ENCODE data around the gene LMAN1L. TPM values are rescaled to one million over a fixed set of nuclear protein-coding genes. Genes with fewer than 3 reads are reported as not detected.
"Not testable (repeated sequence)": the region's sequence is repeated elsewhere in the genome, so short reads cannot be mapped to it uniquely, and the experiment has no call there.

The LMAN1L gene
- total RNA-seq, 1 experiment from 2014 or later, result not detected

GRCh38 chr15:74785194-74786032, 27.2 kb upstream of the LMAN1L start:
- H3K27me3 ChIP-seq (ENCODE audit: low read length), result no peaks in the 10 kb centered on the region
- H4K20me1 ChIP-seq (ENCODE audit: low read length), result peaks cover 23% of the 10 kb centered on the region; the same call in 1 of the 2 replicates
- H3K4me2 ChIP-seq (ENCODE audit: low read length), result no peak overlapping the region
- no TSS peak for BruUV-seq (replicated peaks)
- H3K4me3 ChIP-seq (ENCODE audit: low read length), result no peak overlapping the region
- no peaks in the 10 kb centered on the region; the same call in 1 of the 2 replicates for H3K36me3 ChIP-seq (ENCODE audit: low read depth, low read length)
- no peaks in the 10 kb centered on the region for H3K9me3 ChIP-seq (ENCODE audit: low read length)
- no peak overlapping the region for H3K9ac ChIP-seq (ENCODE audit: low read length)
- ChIA-PET CTCF (no interaction called here), POLR2A (ENCODE audit: unreplicated experiment) (no interaction called here)
- TF ChIP-seq EZH2 (IDR thresholded peaks at IDR 0.05; ENCODE audit: low read length, unreplicated experiment), result no peak
- no peak for DNase-seq
- H3K4me1 ChIP-seq (ENCODE audit: insufficient read depth, low read length), result peaks cover 29% of the 10 kb centered on the region
- H3K27ac ChIP-seq (ENCODE audit: low read length), result no peak overlapping the region
- intact Hi-C loops (cut with micrococcal nuclease), result no loop called here
- H3K79me2 ChIP-seq (ENCODE audit: low read length), result peaks cover 80% of the 10 kb centered on the region
- no peak overlapping the region for H2AFZ ChIP-seq (ENCODE audit: low read length)
- ATAC-seq, result no peak
- H3K9me2 ChIP-seq (replicated peaks; ENCODE audit: low read length), result no peaks in the 10 kb centered on the region
- H3F3A ChIP-seq (ENCODE audit: low read length, unreplicated experiment), result no peaks in the 10 kb centered on the region

GRCh38 chr15:74786081-74786480, 26.6 kb upstream of the LMAN1L start:
- BruUV-seq (replicated peaks); H3K36me3 ChIP-seq (ENCODE audit: low read depth, low read length); H3K9me2 ChIP-seq (replicated peaks; ENCODE audit: low read length); H3K4me3 ChIP-seq (ENCODE audit: low read length); H3K27me3 ChIP-seq (ENCODE audit: low read length); POLR2A ChIA-PET (ENCODE audit: unreplicated experiment); intact Hi-C loops (cut with micrococcal nuclease); H3K4me2 ChIP-seq (ENCODE audit: low read length); H3K27ac ChIP-seq (ENCODE audit: low read length); ATAC-seq; H3F3A ChIP-seq (ENCODE audit: low read length, unreplicated experiment); H2AFZ ChIP-seq (ENCODE audit: low read length); CTCF ChIA-PET; H3K9ac ChIP-seq (ENCODE audit: low read length); H3K9me3 ChIP-seq (ENCODE audit: low read length); DNase-seq: not testable (repeated sequence)
- H4K20me1 ChIP-seq (ENCODE audit: low read length), result peaks cover 23% of the 10 kb centered on the region; the same call in 1 of the 2 replicates
- H3K4me1 ChIP-seq (ENCODE audit: insufficient read depth, low read length), result peaks cover 29% of the 10 kb centered on the region
- peaks cover 86% of the 10 kb centered on the region for H3K79me2 ChIP-seq (ENCODE audit: low read length)

GRCh38 chr15:74786551-74787165, 26.0 kb upstream of the LMAN1L start:
- BruUV-seq (replicated peaks), result no TSS peak
- Histone ChIP-seq H3K27ac (ENCODE audit: low read length) (no peak overlapping the region), H3K9me2 (replicated peaks; ENCODE audit: low read length) (no peaks in the 10 kb centered on the region), H3K36me3 (ENCODE audit: low read depth, low read length) (no peaks in the 10 kb centered on the region; the same call in 1 of the 2 replicates), H3K4me2 (ENCODE audit: low read length) (no peak overlapping the region), H3K27me3 (ENCODE audit: low read length) (no peaks in the 10 kb centered on the region), H3K4me3 (ENCODE audit: low read length) (no peak overlapping the region), H4K20me1 (ENCODE audit: low read length) (peaks cover 24% of the 10 kb centered on the region; the same call in 1 of the 2 replicates), H3K79me2 (ENCODE audit: low read length) (peaks cover 92% of the 10 kb centered on the region), H3K4me1 (ENCODE audit: insufficient read depth, low read length) (peaks cover 24% of the 10 kb centered on the region), H2AFZ (ENCODE audit: low read length) (no peak overlapping the region), H3K9me3 (ENCODE audit: low read length) (no peaks in the 10 kb centered on the region), H3F3A (ENCODE audit: low read length, unreplicated experiment) (no peaks in the 10 kb centered on the region), H3K9ac (ENCODE audit: low read length) (no peak overlapping the region)
- DNase-seq (no peak), ATAC-seq (no peak)
- intact Hi-C loops (cut with micrococcal nuclease), result no loop called here
- CTCF ChIA-PET, result no interaction called here
- POLR2A ChIA-PET (ENCODE audit: unreplicated experiment), result no interaction called here
- TF ChIP-seq EZH2 (IDR thresholded peaks at IDR 0.05; ENCODE audit: low read length, unreplicated experiment) (no peak), EZH2phosphoT487 (IDR thresholded peaks at IDR 0.05; ENCODE audit: borderline replicate concordance, low read length) (no peak), CTCF (conservative IDR thresholded peaks at IDR 0.05; ENCODE audit: low read depth, low read length) (no peak)

Data from PC-3 (cell line).